Ovary (tissue), 9 donors: ENCODE measurements around the gene CD151. TPM values are rescaled to one million over a fixed set of nuclear protein-coding genes. Genes with fewer than 3 reads are reported as not detected.

Experiments used
- DNase-seq, 5 donors: peaks; one replicate each; pipeline ENCODE4 v3.0.0-alpha.2; 2019 to 2020
- H3K27ac ChIP-seq, 2 donors: fragments of 200-600 bp; one replicate each; pipeline versions ENCODE4 v1.5.1 to v1.8.0; 2019 to 2022
- H3K27me3 ChIP-seq: fragments of 200-600 bp; one replicate; pipeline ENCODE4 v1.8.0; 2022
- H3K36me3 ChIP-seq: fragments of 200-600 bp; sonication (generic); one replicate; pipeline ENCODE4 v1.5.1; 2019
- H3K4me1 ChIP-seq: one replicate; pipeline ENCODE4 v1.8.1; 2013; ENCODE audit warnings: mild to moderate bottlenecking, moderate library complexity; ENCODE audit not compliant: insufficient read depth
- H3K4me3 ChIP-seq: fragments of 200-600 bp; sonication (generic); one replicate; pipeline ENCODE4 v1.5.1; 2017
- H3K9me3 ChIP-seq, 2 donors: fragments of 200-600 bp in 1 of 2; sonication (generic) in 1 of 2; one replicate each; pipeline versions ENCODE4 v1.5.1 to v1.8.1; 2013 to 2019; ENCODE audit warnings: mild to moderate bottlenecking in 1 of 2, moderate library complexity in 1 of 2
- EP300 ChIP-seq: sonication (generic); formaldehyde crosslinking; IDR thresholded peaks from one replicate; pipeline ENCODE4 v1.6.1; 2017; ENCODE audit warnings: antibody characterized with exemption
- POLR2A ChIP-seq: fragments of 450-650 bp; IDR thresholded peaks from one replicate; pipeline ENCODE4 v1.6.1; 2017; ENCODE audit warnings: antibody characterized with exemption, mild to moderate bottlenecking, moderate library complexity
- WGBS, 3 donors: extraction: QIAGEN DNeasy Blood & Tissue Kit in 1 of 3; methylation state at CpG; one replicate each; pipeline versions ENCODE4 v1.1.5 to v1.1.7; 2013 to 2017; 5-methylcytosine and 5-hydroxymethylcytosine counted together
- intact Hi-C, 4 donors: fragments of 100-400 bp; cut with DNase I; formaldehyde crosslinking; loops; one replicate each; pipeline versions ENCODE4 v1.11.0 to v1.15.1; 2022 to 2023
- polyA plus RNA-seq, 2 donors: library from polyadenylated mRNA; stranded (reverse); fragments of 200-250 nt in 1 of 2; fragments of 350-450 nt in 1 of 2; fragmentation: Illumina TruSeq in 1 of 2; extraction: RNeasy Lipid Tissue Mini Kit (QIAGEN cat#74804) in 1 of 2; gene quantifications; one replicate each; pipeline ENCODE4 v1.2.3, GENCODE V29; 2013 to 2014
- total RNA-seq, 7 donors: library from RNA; depleted of rRNA in 2 of 7; stranded (reverse); fragments of >200 nt in 2 of 7; fragmentation: NEBNext Ultra II Directional in 3 of 7; extraction: Animal tissue kit (Norgen Biotek cat#: 25700) in 3 of 7; gene quantifications; one replicate each; pipeline versions ENCODE4 v1.1.0 to v1.2.4, GENCODE V29; 2016 to 2023
- TF ChIP-seq, protein P1 (sequence below), 3 donors: fragments of 450-650 bp in 2 of 3; fragments of 200-600 bp in 1 of 3; IDR thresholded peaks; one replicate each; pipeline versions ENCODE4 v1.5.1 to v1.8.0; 2016 to 2022; ENCODE audit warnings: antibody characterized with exemption in 3 of 3, mild to moderate bottlenecking in 1 of 3
- donor health status: DM: no; HTN: no; CAD: no; lungs with moderate emphysema.
- donor health status: DM: no; HTN: no; CAD: no.
- donor health status: Bipolar disorder and iron deficiency.
- donor health status: DM: yes; HTN: yes; CAD: no.
- donor health status: DM: no; HTN: no; CAD: no.
- donor health status: DM: yes; HTN: yes; CAD: no.

CD151 gene
- total and polyA plus RNA-seq, 9 donors = 32.9 to 243 (median 168) TPM

GRCh38 chr11:813072-813455 is 19.7 kb upstream of the CD151 start:
- 77 to 85% (median 81%) methylated on average over 6 of the region's 6 CpGs for WGBS, 3 donors
- Histone ChIP-seq H3K36me3 (no peaks in the 10 kb centered on the region), H3K4me3 (no peak overlapping the region), H3K27ac (no peak overlapping the region), H3K9me3 (no peaks in the 10 kb centered on the region), H3K4me1 (peaks cover 10% of the 10 kb centered on the region), H3K27me3 (no peaks in the 10 kb centered on the region)
- intact Hi-C loops = no loop called here
- TF ChIP-seq EP300 = no peak
- TF ChIP-seq POLR2A = no peak
- TF ChIP-seq, protein P1, sequence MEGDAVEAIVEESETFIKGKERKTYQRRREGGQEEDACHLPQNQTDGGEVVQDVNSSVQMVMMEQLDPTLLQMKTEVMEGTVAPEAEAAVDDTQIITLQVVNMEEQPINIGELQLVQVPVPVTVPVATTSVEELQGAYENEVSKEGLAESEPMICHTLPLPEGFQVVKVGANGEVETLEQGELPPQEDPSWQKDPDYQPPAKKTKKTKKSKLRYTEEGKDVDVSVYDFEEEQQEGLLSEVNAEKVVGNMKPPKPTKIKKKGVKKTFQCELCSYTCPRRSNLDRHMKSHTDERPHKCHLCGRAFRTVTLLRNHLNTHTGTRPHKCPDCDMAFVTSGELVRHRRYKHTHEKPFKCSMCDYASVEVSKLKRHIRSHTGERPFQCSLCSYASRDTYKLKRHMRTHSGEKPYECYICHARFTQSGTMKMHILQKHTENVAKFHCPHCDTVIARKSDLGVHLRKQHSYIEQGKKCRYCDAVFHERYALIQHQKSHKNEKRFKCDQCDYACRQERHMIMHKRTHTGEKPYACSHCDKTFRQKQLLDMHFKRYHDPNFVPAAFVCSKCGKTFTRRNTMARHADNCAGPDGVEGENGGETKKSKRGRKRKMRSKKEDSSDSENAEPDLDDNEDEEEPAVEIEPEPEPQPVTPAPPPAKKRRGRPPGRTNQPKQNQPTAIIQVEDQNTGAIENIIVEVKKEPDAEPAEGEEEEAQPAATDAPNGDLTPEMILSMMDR (IDR thresholded peaks at IDR 0.05) = no peak
- no peak for DNase-seq

GRCh38 chr11:813456-814096 is 19.2 kb upstream of the CD151 start:
- no peaks in the 10 kb centered on the region for H3K36me3 ChIP-seq
- DNase-seq = no peak
- H3K27me3 ChIP-seq = no peaks in the 10 kb centered on the region
- no peaks in the 10 kb centered on the region for H3K9me3 ChIP-seq
- H3K27ac ChIP-seq = no peak overlapping the region
- 68 to 73% (median 69%) methylated on average over 9 of the region's 9 CpGs for WGBS, 3 donors
- no peak overlapping the region for H3K4me3 ChIP-seq
- peaks cover 10% of the 10 kb centered on the region for H3K4me1 ChIP-seq
- TF ChIP-seq EP300 = no peak
- TF ChIP-seq POLR2A = no peak
- TF ChIP-seq, protein P1 (IDR thresholded peaks at IDR 0.05) = no peak
- intact Hi-C loops = no loop called here

DNA sequence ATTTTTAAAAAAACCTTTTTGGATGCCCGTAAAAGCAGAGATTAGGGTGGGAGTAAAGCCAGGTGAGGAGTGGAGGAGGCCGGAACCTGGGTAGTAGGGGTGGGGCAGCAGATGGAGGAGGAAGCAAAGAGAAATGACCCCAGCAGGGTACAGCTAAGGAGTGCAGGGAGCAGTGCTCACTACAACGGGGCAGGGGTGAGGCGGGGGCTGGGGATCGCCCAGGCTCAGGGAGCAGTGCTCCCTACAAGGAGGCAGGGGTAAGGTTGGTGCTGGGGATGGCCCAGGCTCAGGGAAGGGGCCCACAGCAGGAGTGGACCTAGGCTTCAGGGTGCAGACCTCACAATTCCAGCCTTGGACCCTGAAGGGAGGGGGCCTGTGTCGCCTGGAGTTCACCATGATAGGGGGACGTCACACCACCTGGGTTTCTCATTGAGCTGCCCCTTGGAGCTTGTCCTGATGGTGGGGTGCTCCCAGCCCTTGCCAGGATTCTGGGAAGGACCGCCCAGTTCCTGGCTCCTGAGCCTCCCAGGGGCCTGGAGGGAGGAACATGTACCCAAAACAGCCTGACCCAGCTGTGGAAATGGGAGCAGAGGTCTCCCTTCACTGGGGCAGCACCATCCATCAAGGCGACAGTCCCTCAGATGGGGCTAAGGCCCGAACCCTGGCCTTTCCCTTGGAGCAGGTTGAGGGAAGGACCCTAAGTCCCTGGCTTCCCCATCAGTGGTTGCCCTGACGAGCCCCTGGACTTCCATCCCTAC is 16.9 kb upstream of the CD151 start:
- Histone ChIP-seq H3K9me3 (no peaks in the 10 kb centered on the region), H3K36me3 (no peaks in the 10 kb centered on the region), H3K4me3 (no peak overlapping the region), H3K27me3 (no peaks in the 10 kb centered on the region), H3K4me1 (peaks cover 11% of the 10 kb centered on the region), H3K27ac (no peak overlapping the region)
- WGBS, 3 donors = 77 to 84% (median 84%) methylated on average over 11 of the region's 11 CpGs
- DNase-seq = no peak
- TF ChIP-seq EP300 (no peak), POLR2A (no peak)
- TF ChIP-seq, protein P1 (IDR thresholded peaks at IDR 0.05) = no peak
- intact Hi-C loops = no loop called here

GRCh38 chr11:816433-816779 is 16.3 kb upstream of the CD151 start:
- 71 to 81% (median 72%) methylated on average over 11 of the region's 11 CpGs for WGBS, 3 donors
- Histone ChIP-seq H3K4me1 (peaks cover 13% of the 10 kb centered on the region), H3K27ac (no peak overlapping the region), H3K36me3 (no peaks in the 10 kb centered on the region), H3K9me3 (no peaks in the 10 kb centered on the region), H3K27me3 (no peaks in the 10 kb centered on the region), H3K4me3 (no peak overlapping the region)
- DNase-seq = no peak
- TF ChIP-seq POLR2A = no peak
- TF ChIP-seq, protein P1 (IDR thresholded peaks at IDR 0.05) = no peak
- TF ChIP-seq EP300 = no peak
- intact Hi-C loops = no loop called here
